Measurements from ENCODE around the gene MCM9.

DNA sequence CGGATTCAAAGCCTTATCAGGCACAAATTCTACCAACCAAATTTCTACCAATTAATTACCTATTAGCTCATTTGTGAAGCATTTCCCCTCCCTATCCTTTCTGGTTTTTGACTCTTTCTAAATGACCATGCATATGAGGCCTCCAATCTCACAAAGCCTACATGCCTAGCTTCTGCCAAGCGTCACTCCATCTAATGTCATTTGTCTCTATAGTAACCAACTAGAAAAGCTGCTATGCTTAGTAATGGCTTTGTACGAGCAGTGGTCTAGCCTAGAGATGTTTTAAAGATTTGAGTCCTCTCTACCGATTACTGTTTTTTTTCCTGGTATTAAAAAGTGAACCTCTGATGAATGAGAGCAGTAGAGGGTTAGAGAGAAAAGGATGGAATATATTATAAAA lies 45.8 kb downstream of the MCM9 start:
- TF ChIP-seq, protein P1, sequence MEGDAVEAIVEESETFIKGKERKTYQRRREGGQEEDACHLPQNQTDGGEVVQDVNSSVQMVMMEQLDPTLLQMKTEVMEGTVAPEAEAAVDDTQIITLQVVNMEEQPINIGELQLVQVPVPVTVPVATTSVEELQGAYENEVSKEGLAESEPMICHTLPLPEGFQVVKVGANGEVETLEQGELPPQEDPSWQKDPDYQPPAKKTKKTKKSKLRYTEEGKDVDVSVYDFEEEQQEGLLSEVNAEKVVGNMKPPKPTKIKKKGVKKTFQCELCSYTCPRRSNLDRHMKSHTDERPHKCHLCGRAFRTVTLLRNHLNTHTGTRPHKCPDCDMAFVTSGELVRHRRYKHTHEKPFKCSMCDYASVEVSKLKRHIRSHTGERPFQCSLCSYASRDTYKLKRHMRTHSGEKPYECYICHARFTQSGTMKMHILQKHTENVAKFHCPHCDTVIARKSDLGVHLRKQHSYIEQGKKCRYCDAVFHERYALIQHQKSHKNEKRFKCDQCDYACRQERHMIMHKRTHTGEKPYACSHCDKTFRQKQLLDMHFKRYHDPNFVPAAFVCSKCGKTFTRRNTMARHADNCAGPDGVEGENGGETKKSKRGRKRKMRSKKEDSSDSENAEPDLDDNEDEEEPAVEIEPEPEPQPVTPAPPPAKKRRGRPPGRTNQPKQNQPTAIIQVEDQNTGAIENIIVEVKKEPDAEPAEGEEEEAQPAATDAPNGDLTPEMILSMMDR (IDR thresholded peaks at IDR 0.05), result no peak
- TF ChIP-seq POLR2A (IDR thresholded peaks at IDR 0.05), result no peak

Data from heart left ventricle (tissue), 13 donors.